Measurements from ENCODE around the gene LCN10. TPM values are rescaled to one million over a fixed set of nuclear protein-coding genes. Genes with fewer than 3 reads are reported as not detected.
A peak's percentile ranks its signal among the peaks of the same experiment; 100 is the strongest.

Gene LCN10
- polyA plus RNA-seq, 3 donors, result 0.16 TPM; not detected in 2

- H4K20me1 ChIP-seq (ENCODE audit: insufficient read depth, low read length), result peaks cover 29% of the 10 kb centered on the region
- peaks cover 25 to 34% of the 10 kb centered on the region in 2 donors for H3K4me1 ChIP-seq (ENCODE audit: control insufficient read depth in 1 of 2, insufficient read depth in 2 of 2, low read length in 2 of 2)
- Mint-ChIP-seq H3K27ac (peak overlapping the region in 5 of 7 donors; percentile 15 to 71 (median 54)), H3K4me3 (peak overlapping the region; percentile 35 to 51), H3K27me3 (ENCODE audit: low read depth in 3 of 3) (peaks cover 0 to 4% (median 2%) of the 10 kb centered on the region in 3 donors), H3K4me1 (peaks cover 32% of the 10 kb centered on the region), H3K36me3 (peaks cover 0 to 5% of the 10 kb centered on the region in 2 donors), H3K9me3 (peaks cover 0 to 3% (median 0%) of the 10 kb centered on the region in 7 donors)
- H2AFZ ChIP-seq (ENCODE audit: insufficient read depth, low read depth, low read length, poor library complexity, severe bottlenecking), result no peak overlapping the region
- peak overlapping the region in 1 of 2 donors; percentile 14 for H3K27ac ChIP-seq (ENCODE audit: low read depth in 1 of 2, low read length in 2 of 2)
- peak overlapping the region in 1 of 3 experiments; percentile 97 for H3K4me3 ChIP-seq (replicated peaks in 1 of 3; ENCODE audit: low read depth in 2 of 3, low read length in 3 of 3)
- no peak overlapping the region for H3K9ac ChIP-seq (ENCODE audit: insufficient read depth, low read length, poor library complexity, severe bottlenecking)
- no peak for DNase-seq
- no peaks in the 10 kb centered on the region for H3K27me3 ChIP-seq (ENCODE audit: control insufficient read depth in 2 of 2, insufficient read depth in 2 of 2, low read length in 2 of 2)
- H3K79me2 ChIP-seq (ENCODE audit: insufficient read depth, low read length), result peaks cover 33% of the 10 kb centered on the region
- 59% methylated on average over 15 of the region's 21 CpGs for WGBS (ENCODE audit: insufficient coverage)
- TF ChIP-seq, protein P1, sequence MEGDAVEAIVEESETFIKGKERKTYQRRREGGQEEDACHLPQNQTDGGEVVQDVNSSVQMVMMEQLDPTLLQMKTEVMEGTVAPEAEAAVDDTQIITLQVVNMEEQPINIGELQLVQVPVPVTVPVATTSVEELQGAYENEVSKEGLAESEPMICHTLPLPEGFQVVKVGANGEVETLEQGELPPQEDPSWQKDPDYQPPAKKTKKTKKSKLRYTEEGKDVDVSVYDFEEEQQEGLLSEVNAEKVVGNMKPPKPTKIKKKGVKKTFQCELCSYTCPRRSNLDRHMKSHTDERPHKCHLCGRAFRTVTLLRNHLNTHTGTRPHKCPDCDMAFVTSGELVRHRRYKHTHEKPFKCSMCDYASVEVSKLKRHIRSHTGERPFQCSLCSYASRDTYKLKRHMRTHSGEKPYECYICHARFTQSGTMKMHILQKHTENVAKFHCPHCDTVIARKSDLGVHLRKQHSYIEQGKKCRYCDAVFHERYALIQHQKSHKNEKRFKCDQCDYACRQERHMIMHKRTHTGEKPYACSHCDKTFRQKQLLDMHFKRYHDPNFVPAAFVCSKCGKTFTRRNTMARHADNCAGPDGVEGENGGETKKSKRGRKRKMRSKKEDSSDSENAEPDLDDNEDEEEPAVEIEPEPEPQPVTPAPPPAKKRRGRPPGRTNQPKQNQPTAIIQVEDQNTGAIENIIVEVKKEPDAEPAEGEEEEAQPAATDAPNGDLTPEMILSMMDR (IDR thresholded peaks at IDR 0.05), result no peak
- H3K9me3 ChIP-seq (replicated peaks in 1 of 2; ENCODE audit: control insufficient read depth in 1 of 2, insufficient read depth in 1 of 2, low read length in 2 of 2), result no peaks in the 10 kb centered on the region
- peaks cover 0 to 10% of the 10 kb centered on the region in 2 donors for H3K36me3 ChIP-seq (replicated peaks in 1 of 2; ENCODE audit: control insufficient read depth in 1 of 2, insufficient read depth in 2 of 2, low read length in 2 of 2)
- peak overlapping the region; percentile 98 for H3K4me2 ChIP-seq (replicated peaks; ENCODE audit: extremely low read depth, low read length, poor library complexity, severe bottlenecking)
- intact Hi-C loops (cut with micrococcal nuclease), result loop anchor here (5.0 kb wide), 2 partner anchors 39 to 201 kb away; no protein-coding TSS in a partner anchor
These were observed 54.2 kb downstream of the LCN10 start for GRCh38 chr9:136688274-136689107.

Small RNA genes within 50 kb of the gene (small RNA-seq; reads per million reads assigned to genes)
- not detected for gene ATP6V1G1P3 (ENCODE audit: insufficient read length, low read depth)
- gene MIR6722 (ENCODE audit: insufficient read length, low read depth), result not detected

Other genes starting within 250 kb of the LCN10 start
- gene NOTCH1, start 196.9 kb downstream of the LCN10 start, polyA plus RNA-seq, result 10 to 100 TPM in 1 of 3 donors, 1 to 10 TPM in 2; 1.4 to 33.0 (median 2.2) TPM
- 1 to 10 TPM; 1.3 to 2.8 (median 2.2) TPM for gene EGFL7, start 80.0 kb downstream of the LCN10 start, polyA plus RNA-seq
- gene AGPAT2, start 55.5 kb downstream of the LCN10 start, polyA plus RNA-seq, result 100 to 1,000 TPM in 2 of 3 donors, 10 to 100 TPM in 1; 80.1 to 139 (median 116) TPM
- gene DIPK1B, start 30.4 kb downstream of the LCN10 start, polyA plus RNA-seq, result under 1 TPM in 1 of 3 donors, not detected in 2; 0.10 TPM
- not detected for gene LCN6, start 5.6 kb upstream of the LCN10 start, polyA plus RNA-seq
- gene LCN8, start 15.3 kb upstream of the LCN10 start, polyA plus RNA-seq, result under 1 TPM in 1 of 3 donors, not detected in 2; 0.27 TPM
- gene LCN15, start 21.6 kb upstream of the LCN10 start, polyA plus RNA-seq, result not detected
- 10 to 100 TPM; 33.1 to 47.2 (median 39.2) TPM for gene TMEM141, start 48.4 kb upstream of the LCN10 start, polyA plus RNA-seq
- gene CCDC183, start 53.4 kb upstream of the LCN10 start, polyA plus RNA-seq, result 1 to 10 TPM in 1 of 3 donors, under 1 TPM in 1, not detected in 1; 0.54 to 2.1 TPM
- gene RABL6, start 65.0 kb upstream of the LCN10 start, polyA plus RNA-seq, result 10 to 100 TPM in 1 of 3 donors, 1 to 10 TPM in 2; 6.7 to 30.9 (median 8.1) TPM
- gene AJM1, start 99.5 kb upstream of the LCN10 start, polyA plus RNA-seq, result 1 to 10 TPM in 1 of 3 donors, under 1 TPM in 2; 0.10 to 2.0 (median 0.18) TPM
- gene PHPT1, start 106.5 kb upstream of the LCN10 start, polyA plus RNA-seq, result 100 to 1,000 TPM in 1 of 3 donors, 10 to 100 TPM in 2; 70.0 to 163 (median 94.3) TPM
- 1 to 10 TPM in 1 of 3 donors, under 1 TPM in 1, not detected in 1; 0.07 to 5.2 TPM for gene MAMDC4, start 109.4 kb upstream of the LCN10 start, polyA plus RNA-seq
- gene EDF1, start 123.4 kb upstream of the LCN10 start, polyA plus RNA-seq, result 100 to 1,000 TPM; 245 to 407 (median 264) TPM
- 1 to 10 TPM; 1.6 to 6.1 (median 2.0) TPM for gene TRAF2, start 143.6 kb upstream of the LCN10 start, polyA plus RNA-seq
- 100 to 1,000 TPM in 1 of 3 donors, 10 to 100 TPM in 2; 85.3 to 117 (median 92.7) TPM for gene FBXW5, start 201.8 kb upstream of the LCN10 start, polyA plus RNA-seq
- under 1 TPM in 2 of 3 donors, not detected in 1; 0.55 to 0.72 TPM for gene C8G, start 202.3 kb upstream of the LCN10 start, polyA plus RNA-seq
- under 1 TPM in 1 of 3 donors, not detected in 2; 0.29 TPM for gene LCN12, start 209.3 kb upstream of the LCN10 start, polyA plus RNA-seq
- gene PTGDS, start 234.6 kb upstream of the LCN10 start, polyA plus RNA-seq, result 1 to 10 TPM in 1 of 3 donors, under 1 TPM in 1, not detected in 1; 0.34 to 1.5 TPM
- under 1 TPM in 1 of 3 donors, not detected in 2; 0.04 TPM for gene LCNL1, start 240.1 kb upstream of the LCN10 start, polyA plus RNA-seq
- 10 to 100 TPM; 35.3 to 92.9 (median 40.7) TPM for gene PAXX, start 249.5 kb upstream of the LCN10 start, polyA plus RNA-seq

Data from CD14-positive monocyte (primary cell).